Ishikawa (cell line): Measurements from ENCODE around the gene MED13L.

Experiments
- CEBPB ChIP-seq: IDR thresholded peaks from 2 replicates; pipeline ENCODE4 v1.6.1; 2012
- CREB1 ChIP-seq: IDR thresholded peaks from 2 replicates; pipeline ENCODE4 v1.6.1; 2012; ENCODE audit warnings: low read depth
- EGR1 ChIP-seq: IDR thresholded peaks from 2 replicates; pipeline ENCODE4 v1.6.1; 2012
- EP300 ChIP-seq: IDR thresholded peaks from 2 replicates; pipeline ENCODE4 v1.6.1; 2012; ENCODE audit warnings: borderline replicate concordance
- FOXM1 ChIP-seq: IDR thresholded peaks from 2 replicates; pipeline ENCODE4 v1.6.1; 2012; ENCODE audit warnings: low read depth, borderline replicate concordance
- NFIC ChIP-seq: IDR thresholded peaks from 2 replicates; pipeline ENCODE4 v1.6.1; 2012
- RAD21 ChIP-seq: IDR thresholded peaks from 2 replicates; pipeline ENCODE4 v1.6.1; 2012; ENCODE audit warnings: low read depth
- TAF1 ChIP-seq: IDR thresholded peaks from 2 replicates; pipeline ENCODE4 v1.6.1; 2012; ENCODE audit warnings: low read depth, mild to moderate bottlenecking
- TCF12 ChIP-seq: IDR thresholded peaks from 2 replicates; pipeline ENCODE4 v1.6.1; 2012; ENCODE audit warnings: low read depth
- TEAD4 ChIP-seq: IDR thresholded peaks from 2 replicates; pipeline ENCODE4 v1.6.1; 2012
- YY1 ChIP-seq: IDR thresholded peaks from 2 replicates; pipeline ENCODE4 v1.6.1; 2012; ENCODE audit warnings: low read depth
- TF ChIP-seq, protein P1 (sequence below): IDR thresholded peaks from 2 replicates; pipeline ENCODE4 v1.6.1; 2012
- TF ChIP-seq, protein P2 (sequence below): IDR thresholded peaks from 2 replicates; pipeline ENCODE4 v1.6.1; 2012
- TF ChIP-seq, protein P3 (sequence below): IDR thresholded peaks from 2 replicates; pipeline ENCODE4 v1.6.1; 2012; ENCODE audit warnings: low read depth, mild to moderate bottlenecking

Gene MED13L

DNA sequence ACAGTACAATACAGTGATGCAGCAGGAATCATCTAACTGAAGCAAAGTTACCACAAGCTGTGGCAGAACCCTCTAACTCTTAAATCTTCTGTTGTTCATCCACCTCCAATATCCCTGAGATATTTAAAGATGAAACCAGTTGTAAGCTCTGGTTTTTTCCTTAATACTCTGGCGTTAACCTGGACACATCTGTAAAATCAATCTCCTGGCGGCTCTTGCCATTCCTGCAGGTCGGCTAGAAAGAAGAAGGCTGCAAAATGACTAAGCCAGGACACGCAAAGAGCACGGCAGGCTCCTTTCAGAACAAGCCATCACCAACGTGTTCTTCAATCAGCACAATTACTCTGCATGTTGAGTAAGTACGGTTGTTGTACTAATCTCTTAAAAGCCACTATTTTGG, 309.3 kb downstream of the MED13L start:
- no peak for TF ChIP-seq NFIC
- TF ChIP-seq, protein P1, sequence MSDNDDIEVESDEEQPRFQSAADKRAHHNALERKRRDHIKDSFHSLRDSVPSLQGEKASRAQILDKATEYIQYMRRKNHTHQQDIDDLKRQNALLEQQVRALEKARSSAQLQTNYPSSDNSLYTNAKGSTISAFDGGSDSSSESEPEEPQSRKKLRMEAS: no peak
- TF ChIP-seq EGR1: no peak
- TF ChIP-seq TCF12: no peak
- no peak for TF ChIP-seq TEAD4
- TF ChIP-seq CREB1: no peak

DNA sequence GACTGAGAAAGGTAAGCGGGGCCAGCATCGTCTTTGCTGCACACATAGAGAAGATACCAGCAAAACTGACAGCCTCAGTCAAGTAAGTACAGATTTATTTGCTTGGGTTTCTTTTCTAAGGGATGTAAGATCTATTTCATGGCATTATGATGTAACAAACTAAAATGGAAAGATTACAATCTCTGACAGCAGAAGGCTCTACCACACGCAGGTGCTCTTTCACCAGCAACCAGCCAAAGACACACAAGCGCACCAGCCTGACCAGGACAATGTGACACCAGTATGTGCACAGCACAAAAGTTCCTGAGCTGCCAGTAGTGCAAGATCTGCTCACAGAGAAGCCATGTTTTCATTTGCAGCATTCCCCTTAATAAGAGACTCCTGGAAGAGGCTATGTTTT, 311.1 kb downstream of the MED13L start:
- TF ChIP-seq TAF1 (no peak), EP300 (no peak), TEAD4 (no peak), TCF12 (no peak), EGR1 (no peak)
- TF ChIP-seq, protein P2, sequence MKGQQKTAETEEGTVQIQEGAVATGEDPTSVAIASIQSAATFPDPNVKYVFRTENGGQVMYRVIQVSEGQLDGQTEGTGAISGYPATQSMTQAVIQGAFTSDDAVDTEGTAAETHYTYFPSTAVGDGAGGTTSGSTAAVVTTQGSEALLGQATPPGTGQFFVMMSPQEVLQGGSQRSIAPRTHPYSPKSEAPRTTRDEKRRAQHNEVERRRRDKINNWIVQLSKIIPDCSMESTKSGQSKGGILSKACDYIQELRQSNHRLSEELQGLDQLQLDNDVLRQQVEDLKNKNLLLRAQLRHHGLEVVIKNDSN: no peak
- TF ChIP-seq, protein P1: no peak
- TF ChIP-seq, protein P3, sequence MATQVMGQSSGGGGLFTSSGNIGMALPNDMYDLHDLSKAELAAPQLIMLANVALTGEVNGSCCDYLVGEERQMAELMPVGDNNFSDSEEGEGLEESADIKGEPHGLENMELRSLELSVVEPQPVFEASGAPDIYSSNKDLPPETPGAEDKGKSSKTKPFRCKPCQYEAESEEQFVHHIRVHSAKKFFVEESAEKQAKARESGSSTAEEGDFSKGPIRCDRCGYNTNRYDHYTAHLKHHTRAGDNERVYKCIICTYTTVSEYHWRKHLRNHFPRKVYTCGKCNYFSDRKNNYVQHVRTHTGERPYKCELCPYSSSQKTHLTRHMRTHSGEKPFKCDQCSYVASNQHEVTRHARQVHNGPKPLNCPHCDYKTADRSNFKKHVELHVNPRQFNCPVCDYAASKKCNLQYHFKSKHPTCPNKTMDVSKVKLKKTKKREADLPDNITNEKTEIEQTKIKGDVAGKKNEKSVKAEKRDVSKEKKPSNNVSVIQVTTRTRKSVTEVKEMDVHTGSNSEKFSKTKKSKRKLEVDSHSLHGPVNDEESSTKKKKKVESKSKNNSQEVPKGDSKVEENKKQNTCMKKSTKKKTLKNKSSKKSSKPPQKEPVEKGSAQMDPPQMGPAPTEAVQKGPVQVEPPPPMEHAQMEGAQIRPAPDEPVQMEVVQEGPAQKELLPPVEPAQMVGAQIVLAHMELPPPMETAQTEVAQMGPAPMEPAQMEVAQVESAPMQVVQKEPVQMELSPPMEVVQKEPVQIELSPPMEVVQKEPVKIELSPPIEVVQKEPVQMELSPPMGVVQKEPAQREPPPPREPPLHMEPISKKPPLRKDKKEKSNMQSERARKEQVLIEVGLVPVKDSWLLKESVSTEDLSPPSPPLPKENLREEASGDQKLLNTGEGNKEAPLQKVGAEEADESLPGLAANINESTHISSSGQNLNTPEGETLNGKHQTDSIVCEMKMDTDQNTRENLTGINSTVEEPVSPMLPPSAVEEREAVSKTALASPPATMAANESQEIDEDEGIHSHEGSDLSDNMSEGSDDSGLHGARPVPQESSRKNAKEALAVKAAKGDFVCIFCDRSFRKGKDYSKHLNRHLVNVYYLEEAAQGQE: no peak

DNA sequence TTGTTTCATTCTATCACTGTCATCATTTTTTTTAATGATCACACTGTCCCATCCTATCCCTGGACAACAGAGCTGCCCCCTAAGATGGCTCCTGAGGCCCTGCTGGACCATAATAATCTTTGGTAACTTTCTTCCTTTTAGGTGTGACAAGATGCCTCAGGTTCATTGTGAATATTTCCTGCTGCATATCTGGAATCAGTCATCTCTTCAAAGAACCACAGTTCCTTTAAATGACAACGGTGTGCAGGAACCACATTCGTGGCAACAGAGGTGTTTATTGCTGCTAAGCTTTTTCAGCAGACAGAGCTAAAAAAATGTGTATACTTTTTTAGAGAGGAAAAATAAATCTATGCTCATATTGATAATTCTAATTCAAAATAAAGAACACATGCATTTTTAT, 312.9 kb downstream of the MED13L start:
- TF ChIP-seq CEBPB (no peak), TEAD4 (no peak), YY1 (no peak), EGR1 (no peak)
- TF ChIP-seq, protein P1: no peak

DNA sequence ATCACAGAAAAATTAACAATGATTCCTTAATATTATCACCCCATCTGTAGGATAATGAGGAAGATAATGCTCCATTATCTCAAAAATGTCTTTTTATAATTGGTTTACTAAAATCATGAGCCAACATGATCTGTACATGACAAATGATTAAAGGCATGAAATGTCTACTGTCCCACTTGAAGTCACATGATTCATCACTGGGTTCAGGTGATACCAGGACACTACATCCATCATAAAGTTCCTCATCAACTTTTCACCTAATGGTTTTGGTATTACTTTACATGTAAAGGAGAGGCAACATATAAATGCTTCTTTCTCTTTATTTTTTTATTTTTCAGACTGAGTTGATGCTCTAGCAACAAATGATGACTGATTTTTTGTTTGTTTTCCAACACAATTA, 313.3 kb downstream of the MED13L start:
- TF ChIP-seq CEBPB (no peak), YY1 (no peak), EGR1 (no peak)
- TF ChIP-seq, protein P1: no peak
- TF ChIP-seq, protein P2: no peak

DNA sequence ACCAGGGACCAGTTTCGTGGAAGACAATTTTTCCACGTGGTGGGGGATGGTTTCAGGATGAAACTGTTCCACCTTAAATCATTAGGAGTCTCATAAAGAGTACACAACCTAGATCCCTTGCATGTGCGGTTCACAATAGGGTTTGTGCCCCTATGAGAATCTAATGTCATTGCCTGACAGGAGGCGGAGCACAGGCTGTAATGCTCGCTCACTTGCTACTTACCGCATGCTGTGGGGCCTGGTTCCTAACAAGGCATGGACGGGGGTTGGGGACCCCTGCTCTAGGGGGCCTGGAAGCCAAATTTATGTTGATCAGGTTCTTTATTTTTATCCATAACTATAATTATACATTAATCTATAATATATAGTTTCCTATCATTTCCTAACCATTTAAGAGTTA, 315.3 kb downstream of the MED13L start:
- TF ChIP-seq FOXM1 (no peak), TEAD4 (no peak), TCF12 (no peak)

DNA sequence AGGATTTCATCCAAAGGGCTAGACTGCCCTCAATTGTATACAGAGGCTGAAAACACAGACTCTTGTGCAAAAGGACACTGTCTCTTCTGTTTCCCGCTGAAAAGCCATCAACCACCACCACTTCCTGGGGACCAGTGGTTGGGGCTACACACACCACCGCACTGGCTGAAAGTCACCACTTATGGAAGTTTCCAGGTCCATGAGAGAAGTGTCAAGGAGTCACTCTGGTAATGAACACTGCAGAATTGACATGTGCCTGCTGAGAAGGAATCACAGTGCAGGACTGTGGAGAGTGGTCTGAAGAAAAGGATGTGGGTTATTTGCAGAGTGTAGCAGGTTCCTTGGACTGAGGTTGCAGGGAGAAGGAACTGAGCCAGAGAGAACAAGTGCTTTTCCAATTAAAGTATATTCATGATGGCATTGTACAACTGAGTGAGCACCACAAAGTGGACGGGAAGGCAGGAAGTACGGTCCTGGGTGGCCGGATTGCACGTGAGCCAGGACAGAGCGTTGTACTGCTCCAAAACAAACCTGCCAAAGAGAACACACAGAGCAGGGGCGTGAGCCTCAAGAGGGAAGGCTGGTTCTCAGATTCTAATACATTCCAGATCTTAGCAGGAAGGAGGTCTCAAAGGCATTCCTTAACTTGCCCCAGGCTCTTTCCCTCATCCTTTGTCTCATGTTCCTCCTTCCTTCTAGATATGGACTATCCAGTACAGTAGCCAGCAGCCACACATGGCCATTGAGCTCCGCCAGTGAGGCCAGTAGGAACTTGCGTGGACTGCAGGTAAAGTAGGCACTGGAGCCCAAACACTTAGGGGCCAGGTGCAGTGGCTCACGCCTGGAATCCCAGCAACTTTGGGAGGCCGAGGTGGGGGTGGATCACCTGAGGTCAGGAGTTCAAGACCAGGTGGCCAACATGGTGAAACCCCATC, 316.4 kb downstream of the MED13L start:
- TF ChIP-seq CREB1 (no peak), CEBPB (no peak), YY1 (no peak), TAF1 (no peak), EP300 (no peak), FOXM1 (no peak), RAD21 (no peak), TCF12 (no peak), TEAD4 (no peak), NFIC (no peak)
- TF ChIP-seq, protein P2: no peak
- TF ChIP-seq, protein P1: no peak

DNA sequence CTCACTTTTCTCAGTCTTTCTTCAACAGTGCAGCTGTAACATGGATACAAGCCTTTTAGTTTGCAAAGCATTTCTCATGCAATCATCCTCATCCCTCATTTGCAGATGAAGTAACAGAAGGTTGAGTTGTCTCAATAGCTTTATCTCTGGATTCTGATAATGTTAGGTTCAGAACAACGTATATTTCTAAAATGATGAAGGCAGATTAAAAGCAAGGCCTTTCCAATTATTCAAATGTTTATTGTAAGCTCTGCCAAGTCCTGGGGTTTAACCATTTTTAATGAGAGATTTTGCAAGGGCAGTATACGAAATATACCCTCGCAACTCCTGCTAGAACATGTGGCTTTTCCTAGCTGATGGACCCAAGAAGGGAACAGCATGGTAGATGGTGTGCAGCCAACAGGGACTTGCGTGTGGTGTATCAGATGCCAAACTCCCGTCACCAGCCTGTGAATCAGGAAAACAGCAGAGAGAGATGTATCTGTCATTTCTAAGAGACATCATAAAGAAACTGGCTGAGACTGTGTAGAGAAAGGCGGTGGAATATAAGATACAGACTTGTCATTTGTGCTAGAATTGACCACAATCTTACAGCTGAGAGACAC, 319.7 kb downstream of the MED13L start:
- no peak for TF ChIP-seq FOXM1
- TF ChIP-seq TAF1: no peak
